ENCODE results near the gene PLB1. TPM values are rescaled to one million over a fixed set of nuclear protein-coding genes. Genes with fewer than 3 reads are reported as not detected.

The PLB1 gene
- total and polyA plus RNA-seq, 8 donors = 0.45 to 18.8 (median 3.4) TPM

- DNase-seq = no peak
- H3K4me1 ChIP-seq = no peaks in the 10 kb centered on the region
- intact Hi-C loops (cut with DNase I; ENCODE audit: low total_unique reads) = no loop called here
- TF ChIP-seq POLR2A (IDR thresholded peaks at IDR 0.05) (no peak), CTCF (IDR thresholded peaks at IDR 0.05) (no peak), EP300 (IDR thresholded peaks at IDR 0.05) (no peak), POLR2AphosphoS5 (IDR thresholded peaks at IDR 0.05) (no peak)
- no peaks in the 10 kb centered on the region for H3K36me3 ChIP-seq
- H3K27ac ChIP-seq = no peak overlapping the region
- H3K9me3 ChIP-seq = no peaks in the 10 kb centered on the region
- 90 to 96% (median 93%) methylated on average over 6 of the region's 6 CpGs for WGBS, 5 donors
- H3K27me3 ChIP-seq = no peaks in the 10 kb centered on the region
- H3K4me3 ChIP-seq = no peak overlapping the region
These were observed 2.2 kb upstream of the PLB1 start for GRCh38 chr2:28493636-28494035.

GRCh38 chr2:28496781-28497180, 921 bp downstream of the PLB1 start:
- no peak for TF ChIP-seq POLR2AphosphoS5 (IDR thresholded peaks at IDR 0.05)
- WGBS, 5 donors = 59 to 80% (median 67%) methylated on average over 4 of the region's 4 CpGs
- no peaks in the 10 kb centered on the region for H3K27me3 ChIP-seq
- no peak for DNase-seq
- H3K9me3 ChIP-seq = no peaks in the 10 kb centered on the region
- no peaks in the 10 kb centered on the region for H3K36me3 ChIP-seq
- no peak overlapping the region for H3K27ac ChIP-seq
- intact Hi-C loops (cut with DNase I; ENCODE audit: low total_unique reads) = no loop called here
- no peak overlapping the region for H3K4me3 ChIP-seq
- no peaks in the 10 kb centered on the region for H3K4me1 ChIP-seq

GRCh38 chr2:28497206-28497605, 1.3 kb downstream of the PLB1 start:
- TF ChIP-seq EP300 (IDR thresholded peaks at IDR 0.05) (no peak), POLR2A (IDR thresholded peaks at IDR 0.05) (no peak), POLR2AphosphoS5 (IDR thresholded peaks at IDR 0.05) (no peak), CTCF (IDR thresholded peaks at IDR 0.05) (no peak)
- Histone ChIP-seq H3K4me3 (no peak overlapping the region), H3K36me3 (no peaks in the 10 kb centered on the region), H3K27me3 (no peaks in the 10 kb centered on the region), H3K27ac (no peak overlapping the region), H3K9me3 (no peaks in the 10 kb centered on the region), H3K4me1 (no peaks in the 10 kb centered on the region)
- DNase-seq = no peak
- intact Hi-C loops (cut with DNase I; ENCODE audit: low total_unique reads) = no loop called here
- WGBS, 5 donors = 84 to 92% (median 90%) methylated on average over 3 of the region's 3 CpGs

- 60 to 74% (median 65%) methylated on average over 5 of the region's 5 CpGs for WGBS, 5 donors
- Histone ChIP-seq H3K9me3 (no peaks in the 10 kb centered on the region), H3K27ac (no peak overlapping the region), H3K4me3 (no peak overlapping the region), H3K27me3 (no peaks in the 10 kb centered on the region), H3K4me1 (no peaks in the 10 kb centered on the region), H3K36me3 (no peaks in the 10 kb centered on the region)
- DNase-seq = no peak
- TF ChIP-seq POLR2AphosphoS5 (IDR thresholded peaks at IDR 0.05) (no peak), POLR2A (IDR thresholded peaks at IDR 0.05) (no peak), EP300 (IDR thresholded peaks at IDR 0.05) (no peak), CTCF (IDR thresholded peaks at IDR 0.05) (no peak)
- intact Hi-C loops (cut with DNase I; ENCODE audit: low total_unique reads) = no loop called here
These were observed 3.4 kb downstream of the PLB1 start for GRCh38 chr2:28499282-28499681.

GRCh38 chr2:28505361-28505760, 9.5 kb downstream of the PLB1 start:
- 49 to 67% (median 58%) methylated on average over 4 of the region's 4 CpGs for WGBS, 5 donors
- Histone ChIP-seq H3K4me1 (no peaks in the 10 kb centered on the region), H3K27me3 (no peaks in the 10 kb centered on the region), H3K36me3 (no peaks in the 10 kb centered on the region), H3K9me3 (no peaks in the 10 kb centered on the region), H3K4me3 (no peak overlapping the region), H3K27ac (no peak overlapping the region)
- TF ChIP-seq POLR2A (IDR thresholded peaks at IDR 0.05) (no peak), EP300 (IDR thresholded peaks at IDR 0.05) (no peak), CTCF (IDR thresholded peaks at IDR 0.05) (no peak), POLR2AphosphoS5 (IDR thresholded peaks at IDR 0.05) (no peak)
- intact Hi-C loops (cut with DNase I; ENCODE audit: low total_unique reads) = no loop called here
- no peak for DNase-seq

Data from stomach (tissue), 9 donors.